GM18499 (cell line): ENCODE results near the gene CCN5.

Experiments
- ATAC-seq: cut with Tn5 transposase; IDR thresholded peaks from one replicate; pipeline ENCODE4 v1.9.1; 2021; ENCODE audit warnings: moderate number of reproducible peaks; ENCODE audit not compliant: insufficient read depth, unreplicated experiment

Gene CCN5

GRCh38 chr20:44733341-44734069, 18.3 kb downstream of the CCN5 start:
- ATAC-seq: no peak

GRCh38 chr20:44734938-44735337, 19.8 kb downstream of the CCN5 start:
- no peak for ATAC-seq

GRCh38 chr20:44735816-44736169, 20.6 kb downstream of the CCN5 start:
- no peak for ATAC-seq

- ATAC-seq: no peak
Observed at GRCh38 chr20:44736170-44737021, 21.2 kb downstream of the CCN5 start.

GRCh38 chr20:44737116-44737515, 21.9 kb downstream of the CCN5 start:
- no peak for ATAC-seq

- ATAC-seq: no peak
Observed at GRCh38 chr20:44738813-44739477, 23.8 kb downstream of the CCN5 start.

- ATAC-seq: no peak
Observed at GRCh38 chr20:44739942-44740341, 24.8 kb downstream of the CCN5 start.

GRCh38 chr20:44742304-44743079, 27.3 kb downstream of the CCN5 start:
- ATAC-seq: no peak

GRCh38 chr20:44743080-44743701, 28.0 kb downstream of the CCN5 start:
- ATAC-seq: no peak

GRCh38 chr20:44743916-44744655, 28.9 kb downstream of the CCN5 start:
- no peak for ATAC-seq

GRCh38 chr20:44745122-44745597, 30.0 kb downstream of the CCN5 start:
- no peak for ATAC-seq

- no peak for ATAC-seq
Observed at GRCh38 chr20:44745598-44746366, 30.6 kb downstream of the CCN5 start, which contains the start of gene KCNK15. KCNK15 (plus strand) TSS chr20:44745865; CDS start chr20:44745911, 46 bp downstream.

- ATAC-seq: no peak
Observed at GRCh38 chr20:44746367-44747165, 31.4 kb downstream of the CCN5 start.

GRCh38 chr20:44747166-44748004, 32.2 kb downstream of the CCN5 start:
- no peak for ATAC-seq

- ATAC-seq: no peak
Observed at GRCh38 chr20:44748005-44748370, 32.8 kb downstream of the CCN5 start.

- no peak for ATAC-seq
Observed at GRCh38 chr20:44750081-44750805, 35.1 kb downstream of the CCN5 start.
